HG03060 (cell line): ENCODE results near the gene PANX3.
A peak's percentile ranks its signal among the peaks of the same experiment; 100 is the strongest.

Experiments used
- ATAC-seq: cut with Tn5 transposase; IDR thresholded peaks from one replicate; pipeline ENCODE4 v1.9.1; 2021; ENCODE audit warnings: low read depth, moderate number of reproducible peaks; ENCODE audit not compliant: unreplicated experiment

The PANX3 gene

DNA sequence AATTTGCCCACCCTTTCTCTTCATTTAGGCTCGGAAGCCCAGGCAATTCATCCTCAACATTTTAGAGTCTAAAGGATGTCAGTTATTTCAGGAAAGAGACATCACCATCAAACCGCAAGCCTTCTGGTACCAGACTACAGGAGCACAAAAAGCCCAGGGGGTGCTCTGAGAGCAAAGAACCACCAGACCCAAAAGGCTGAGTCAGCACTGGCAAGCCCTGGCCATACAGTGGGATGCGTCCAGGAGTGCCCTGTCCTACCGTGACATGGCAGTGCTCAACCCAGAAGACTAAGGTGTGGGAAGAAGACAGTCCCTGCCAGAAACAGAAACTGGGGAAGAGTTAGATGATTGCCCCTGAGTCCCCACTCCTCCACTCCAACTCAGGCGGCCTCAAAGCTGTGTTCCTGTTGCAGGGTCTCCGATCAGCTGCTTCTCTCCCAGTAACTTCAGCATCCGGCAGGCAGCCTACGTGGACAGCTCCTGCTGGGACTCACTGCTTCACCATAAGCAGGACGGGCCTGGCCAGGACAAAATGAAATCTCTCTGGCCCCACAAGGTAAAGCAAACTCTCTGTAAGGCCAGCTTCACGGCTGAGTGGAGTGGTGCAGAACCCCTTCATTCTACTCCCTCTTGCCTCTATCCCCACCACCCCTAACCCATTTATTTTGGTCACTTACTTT is 1.5 kb downstream of the PANX3 start:
- ATAC-seq: no peak

- ATAC-seq: no peak
These were observed 7.6 kb downstream of the PANX3 start for GRCh38 chr11:124618863-124619262.

GRCh38 chr11:124622531-124623451 is 11.6 kb downstream of the PANX3 start, which contains the start of gene TBRG1:
TBRG1 (plus strand) TSS chr11:124622864; CDS start chr11:124623084, 220 bp downstream.
- peak; percentile 94 for ATAC-seq

GRCh38 chr11:124623861-124624525 is 12.8 kb downstream of the PANX3 start:
- ATAC-seq: no peak

GRCh38 chr11:124625504-124626168 is 14.4 kb downstream of the PANX3 start:
- no peak for ATAC-seq

DNA sequence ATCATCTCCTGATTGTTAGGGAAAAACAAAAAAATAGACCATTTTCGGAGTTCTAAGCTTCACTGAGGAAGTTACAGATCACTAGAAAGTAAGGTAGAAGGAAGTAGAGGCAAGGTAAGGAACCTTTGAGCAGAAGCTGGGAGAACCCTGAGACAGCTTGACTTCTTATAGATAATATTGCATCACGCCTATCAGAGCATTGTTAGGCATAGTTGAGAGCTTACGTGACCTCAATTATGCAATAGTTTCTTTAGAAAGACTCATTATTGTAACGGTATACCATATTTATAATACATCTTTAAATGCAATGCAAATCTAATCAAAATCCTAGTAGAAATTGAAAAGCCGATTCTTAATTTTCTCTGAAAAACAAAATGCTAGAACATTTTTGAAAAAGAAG is 16.3 kb downstream of the PANX3 start:
- ATAC-seq: no peak

DNA sequence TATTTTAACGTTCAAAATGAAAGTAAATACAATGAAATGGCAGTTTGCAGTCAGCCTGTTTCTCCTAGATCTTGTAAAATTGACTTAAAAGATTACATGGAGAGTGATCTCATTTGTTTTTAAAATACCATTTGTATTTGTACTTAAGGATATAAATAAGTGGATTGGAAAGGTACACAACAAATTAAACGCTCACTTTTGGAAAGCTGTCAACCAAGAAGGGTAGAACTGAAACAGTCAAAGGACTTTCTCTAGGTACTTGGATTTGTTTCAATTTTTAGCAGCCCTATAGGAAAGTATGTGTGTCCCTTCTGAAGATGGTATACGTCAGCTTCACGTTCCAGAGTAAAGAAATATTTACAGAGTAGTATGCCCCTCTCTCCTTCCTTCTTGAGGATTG is 18.7 kb downstream of the PANX3 start:
- no peak for ATAC-seq

GRCh38 chr11:124633355-124633754 is 22.1 kb downstream of the PANX3 start:
- no peak for ATAC-seq

- ATAC-seq: no peak
These were observed 24.7 kb downstream of the PANX3 start for GRCh38 chr11:124635932-124636331.

DNA sequence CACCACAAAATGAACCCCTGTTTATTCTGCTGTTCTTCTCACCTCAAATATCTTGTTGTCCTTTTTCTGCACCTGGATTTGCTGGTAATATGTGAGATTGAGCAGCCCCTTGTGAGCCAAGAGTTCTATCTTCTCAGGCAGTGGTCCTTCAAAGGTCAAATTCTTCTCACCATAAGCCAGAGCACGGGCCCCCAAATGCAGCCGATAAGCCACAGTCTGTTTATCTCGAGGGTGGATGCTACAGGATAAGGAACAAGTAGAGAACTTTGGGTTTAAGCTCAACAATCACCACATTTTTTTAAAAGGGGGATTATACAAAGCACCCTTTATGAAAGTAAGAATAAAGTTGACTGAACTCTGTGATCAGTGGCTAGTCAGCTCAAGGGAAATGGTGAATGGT is 27.3 kb downstream of the PANX3 start:
- ATAC-seq: no peak

GRCh38 chr11:124639186-124639585 is 28.0 kb downstream of the PANX3 start:
- no peak for ATAC-seq

GRCh38 chr11:124640666-124641065 is 29.4 kb downstream of the PANX3 start:
- ATAC-seq: no peak

- no peak for ATAC-seq
These were observed 31.4 kb downstream of the PANX3 start for GRCh38 chr11:124642628-124643027.

- ATAC-seq: no peak
These were observed 31.9 kb downstream of the PANX3 start for GRCh38 chr11:124643042-124643604.

DNA sequence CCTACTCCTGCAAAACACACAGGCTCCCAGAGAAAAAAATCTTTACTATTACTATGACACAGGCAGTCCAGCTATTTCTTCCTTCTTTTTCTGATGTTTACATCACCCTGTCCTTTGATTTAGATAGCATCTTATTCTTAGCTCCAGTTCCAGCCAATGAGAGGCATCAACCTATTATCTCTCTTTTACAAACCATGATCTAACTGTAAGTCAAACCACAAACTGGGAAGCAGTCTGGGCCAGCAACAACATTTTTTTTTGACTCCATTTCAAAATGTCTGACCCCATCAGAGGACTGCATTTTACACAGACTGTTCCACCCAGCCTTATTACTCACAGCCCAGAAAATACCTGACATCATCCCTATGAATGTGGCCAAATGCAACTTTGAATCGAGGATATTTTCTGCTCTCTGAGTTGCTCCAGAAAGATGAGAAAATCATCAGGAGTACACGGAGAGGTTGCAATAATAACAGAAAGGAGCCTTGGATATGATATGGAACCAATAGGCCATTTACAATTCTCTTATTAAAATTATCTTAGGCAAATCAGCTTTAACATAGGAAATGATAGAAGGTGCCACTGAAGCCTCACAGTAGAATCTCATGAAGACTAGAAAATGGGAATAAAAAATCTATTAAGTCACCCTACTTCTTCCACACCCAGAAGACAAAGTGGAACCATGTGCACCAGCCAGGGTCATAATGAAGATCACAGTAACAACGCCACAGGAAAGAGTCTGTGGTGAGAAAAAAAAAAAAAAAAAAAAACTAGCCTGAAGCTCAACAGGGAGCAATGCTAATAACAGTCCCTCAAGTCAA is 32.6 kb downstream of the PANX3 start:
- ATAC-seq: no peak

DNA sequence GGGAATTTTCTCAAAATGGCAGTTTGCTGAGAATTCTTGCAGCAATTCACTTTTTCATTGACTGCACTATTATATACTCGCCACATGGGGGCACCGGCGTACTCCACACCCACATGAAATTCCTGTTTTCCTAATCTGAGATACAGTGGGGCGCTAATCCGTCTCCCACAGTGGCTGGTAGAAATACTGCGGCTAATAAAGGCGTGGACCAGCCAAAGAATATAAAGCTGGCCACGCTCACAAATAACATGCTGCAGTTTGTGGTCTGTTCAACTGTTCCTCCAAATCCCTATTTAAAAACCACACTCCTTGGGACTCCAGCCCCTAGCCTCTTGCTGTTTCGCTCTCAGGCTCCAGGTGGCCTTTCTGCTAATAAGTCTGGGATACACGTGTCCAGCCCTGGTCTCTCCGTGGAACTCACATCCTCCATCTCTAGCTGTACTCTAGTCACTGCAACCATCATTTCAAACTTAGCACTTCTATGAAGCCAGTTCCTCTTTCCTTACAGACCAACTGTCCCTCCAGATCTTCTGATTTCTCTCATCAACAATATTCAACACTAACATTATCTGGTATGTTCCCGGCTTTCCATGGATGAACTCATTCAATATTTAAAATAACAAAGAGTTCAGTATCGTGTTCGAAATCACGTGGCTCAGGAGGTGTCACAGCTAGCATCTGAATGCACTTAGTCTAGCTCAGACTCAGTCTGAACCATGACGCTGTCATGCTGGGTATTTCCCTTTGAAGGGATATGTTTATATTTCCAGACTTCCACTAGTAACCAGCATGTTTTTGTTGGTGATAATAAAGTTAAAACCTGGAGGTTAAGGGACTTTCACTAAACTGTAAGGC is 33.4 kb downstream of the PANX3 start:
- no peak for ATAC-seq

DNA sequence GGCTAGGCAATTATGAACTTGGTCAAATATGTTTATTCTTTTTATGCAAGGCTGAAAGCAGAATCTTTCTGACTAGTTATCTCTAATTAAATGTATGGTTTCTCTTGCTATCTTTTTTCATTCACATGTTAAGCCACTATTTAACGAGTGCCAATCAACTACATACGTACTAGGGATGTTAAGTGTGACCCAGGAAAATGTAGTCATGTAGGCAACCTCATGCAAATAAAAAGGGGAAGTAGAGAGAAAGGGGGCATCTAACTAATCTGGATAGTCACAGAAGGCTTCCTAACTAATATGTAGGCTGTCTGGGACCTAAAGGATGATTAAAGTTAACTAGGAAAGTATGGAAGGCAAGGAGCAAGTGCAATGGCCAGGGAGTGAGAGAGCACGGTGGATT is 34.9 kb downstream of the PANX3 start:
- no peak for ATAC-seq

DNA sequence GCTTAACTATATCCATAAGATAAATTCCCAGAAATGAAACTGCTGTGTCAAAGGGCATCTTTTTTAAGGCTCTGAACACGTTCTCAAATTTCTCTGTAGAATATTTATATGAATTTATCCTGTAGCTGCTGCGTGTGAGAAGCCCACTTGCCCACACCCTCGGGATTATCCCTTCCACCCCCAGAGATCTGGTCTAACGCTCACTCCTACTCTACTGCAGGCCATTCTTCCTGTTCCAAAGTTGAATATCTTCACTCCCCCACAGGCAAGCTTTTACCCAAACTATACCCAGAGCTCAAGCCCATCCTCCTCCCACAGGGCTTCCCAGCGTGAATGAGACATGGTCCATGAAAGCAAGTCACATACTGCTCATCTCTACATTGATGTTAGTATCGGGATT is 37.4 kb downstream of the PANX3 start:
- ATAC-seq: no peak
